Stimulated activated CD4-positive, alpha-beta T cell treated with anti-CD3 and anti-CD28 coated beads, TNF-alpha, amount 100 ng/mL, for 4 hours (primary cell): ENCODE results near the gene XYLT1.
"Not testable (repeated sequence)": the region's sequence is repeated elsewhere in the genome, so short reads cannot be mapped to it uniquely, and the experiment has no call there.

Experiments used
- DNase-seq, 3 experiments: peaks; one replicate each; pipeline ENCODE4 v3.0.0-alpha.2; 2020; ENCODE audit warnings: low read depth in 3 of 3

XYLT1 gene

DNA sequence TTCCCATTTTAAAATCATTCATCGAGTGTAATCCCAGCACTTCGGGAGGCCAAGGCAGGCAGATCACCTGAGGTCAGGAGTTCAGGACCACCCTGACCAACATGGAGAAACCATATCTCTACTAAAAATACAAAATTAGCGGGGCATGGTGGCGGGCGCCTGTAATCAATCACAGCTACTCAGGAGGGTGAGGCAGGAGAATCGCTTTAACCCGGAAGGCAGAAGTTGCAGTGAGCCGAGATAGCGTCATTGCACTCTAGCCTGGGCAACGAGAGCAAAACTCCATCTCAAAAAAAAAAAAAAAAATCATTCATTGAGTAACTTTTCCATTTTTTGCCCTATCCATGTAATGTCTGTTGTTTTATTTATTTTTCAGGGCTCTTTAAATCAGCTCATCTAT lies 135.4 kb downstream of the XYLT1 start:
- not testable (repeated sequence) for DNase-seq

DNA sequence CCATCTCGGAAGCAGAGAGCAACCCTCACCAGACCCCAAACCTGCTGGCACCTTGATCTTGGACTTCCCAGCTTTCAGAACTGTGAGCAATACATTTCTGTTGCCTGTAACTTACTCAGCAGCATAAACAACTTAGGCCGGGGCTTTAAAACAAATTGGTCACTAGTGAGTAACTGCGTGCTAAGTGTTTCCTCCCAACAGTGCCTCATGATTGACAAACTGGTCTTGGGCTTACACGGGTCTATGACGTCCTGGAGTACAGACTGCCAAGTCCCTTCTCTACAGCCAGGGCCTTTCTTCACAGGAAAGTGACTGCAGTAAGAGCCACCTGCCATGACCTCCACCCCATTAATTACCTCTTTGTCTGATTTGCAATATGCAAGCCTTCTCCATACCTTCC lies 136.7 kb downstream of the XYLT1 start:
- DNase-seq = no peak

DNA sequence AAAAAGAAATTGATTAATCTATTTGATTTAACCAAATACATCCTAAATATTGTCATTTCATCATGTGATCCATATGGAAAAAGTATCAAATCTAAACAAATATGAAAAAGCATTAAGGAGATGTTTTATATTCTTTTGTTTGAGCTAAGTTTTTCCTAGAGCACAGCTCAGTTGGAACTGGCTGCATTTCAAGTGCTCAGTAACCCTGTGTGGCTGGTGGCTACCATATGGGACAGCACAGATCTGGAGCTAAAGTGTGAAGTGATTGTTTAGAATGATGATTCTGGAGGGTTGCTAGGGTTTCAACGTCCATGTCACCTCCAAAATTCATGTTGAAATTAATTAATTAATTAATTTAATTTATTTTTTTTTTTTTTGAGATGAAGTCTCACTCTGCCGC lies 137.5 kb downstream of the XYLT1 start:
- DNase-seq = no peak

DNA sequence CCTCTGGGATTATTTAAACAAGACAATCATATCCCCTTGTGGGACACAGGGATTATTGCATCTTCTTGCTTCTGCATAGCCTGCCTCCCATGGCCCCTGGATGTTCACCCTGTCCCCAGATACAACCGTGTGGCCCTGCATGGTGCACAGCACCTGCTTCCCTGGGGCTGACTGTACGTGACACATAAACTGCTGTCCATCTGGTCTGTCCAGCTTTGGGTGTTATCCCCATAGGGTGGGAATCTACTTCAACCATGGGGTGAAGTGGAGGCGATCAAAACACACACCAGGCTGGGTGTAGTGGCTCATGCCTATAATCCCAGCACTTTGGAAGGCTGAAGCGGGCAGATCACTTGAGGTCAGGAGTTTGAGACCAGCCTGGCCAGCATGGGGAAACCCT lies 138.8 kb downstream of the XYLT1 start:
- DNase-seq = no peak

DNA sequence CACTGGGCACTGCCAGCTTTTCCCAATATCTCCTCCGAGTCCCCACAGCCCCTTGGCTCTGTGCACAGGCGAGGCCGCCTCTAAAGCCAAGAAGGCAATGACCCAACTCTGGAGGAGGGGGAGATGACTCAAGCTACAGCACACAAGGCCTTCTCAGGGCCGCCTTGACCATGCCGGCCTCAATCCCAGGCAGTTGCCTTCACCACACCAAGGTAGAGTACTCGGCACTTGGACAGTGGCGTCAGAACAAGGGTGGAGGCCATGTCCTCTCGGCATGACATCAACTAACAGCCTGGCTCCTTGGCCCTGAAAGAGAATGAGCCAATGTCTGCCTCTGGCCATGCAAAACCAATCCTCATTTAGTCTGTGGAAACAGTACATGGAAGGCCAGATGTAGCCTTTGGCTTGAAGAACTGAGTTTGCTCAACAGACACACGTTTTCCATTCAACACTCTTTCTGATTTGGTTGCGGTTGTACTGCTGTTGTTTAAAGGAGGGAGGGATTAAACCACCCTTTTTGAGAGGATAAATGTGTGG lies 139.6 kb downstream of the XYLT1 start:
- DNase-seq = no peak

DNA sequence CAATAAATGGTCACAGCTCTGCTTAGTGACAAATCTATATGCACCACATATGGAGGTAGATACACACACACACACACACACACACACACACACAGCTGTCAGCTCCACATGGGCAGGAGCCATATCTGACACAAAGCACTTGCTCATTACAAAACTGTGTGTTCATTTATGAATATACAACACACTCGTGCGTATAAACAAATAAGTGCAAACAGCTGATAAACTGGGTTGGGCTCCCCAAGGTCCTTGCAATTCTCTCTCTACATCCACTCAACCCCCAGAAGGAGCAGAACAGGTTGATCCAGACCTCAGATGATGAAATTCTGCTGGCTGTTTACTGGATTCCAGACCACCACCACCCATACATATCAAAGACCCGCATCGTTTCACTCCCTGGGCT lies 140.7 kb downstream of the XYLT1 start:
- no peak for DNase-seq

DNA sequence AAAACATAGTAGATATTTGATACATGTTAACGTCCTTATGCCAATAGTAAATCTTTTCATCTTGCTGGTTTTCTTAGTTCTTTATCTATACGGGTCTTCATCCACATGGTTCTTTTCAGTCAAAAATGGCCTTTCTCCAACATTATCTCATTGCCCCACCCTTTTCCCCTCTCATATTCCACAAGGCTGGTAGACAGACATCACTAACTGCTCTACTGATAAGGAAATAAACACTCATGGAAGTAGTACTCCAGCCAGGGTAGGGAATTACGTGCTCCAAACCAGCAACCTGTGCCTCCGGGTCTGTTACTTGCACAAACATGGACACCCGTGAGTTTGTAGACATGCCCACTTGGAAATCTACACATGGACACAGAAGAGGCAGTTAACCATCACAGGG lies 141.4 kb downstream of the XYLT1 start:
- no peak for DNase-seq

DNA sequence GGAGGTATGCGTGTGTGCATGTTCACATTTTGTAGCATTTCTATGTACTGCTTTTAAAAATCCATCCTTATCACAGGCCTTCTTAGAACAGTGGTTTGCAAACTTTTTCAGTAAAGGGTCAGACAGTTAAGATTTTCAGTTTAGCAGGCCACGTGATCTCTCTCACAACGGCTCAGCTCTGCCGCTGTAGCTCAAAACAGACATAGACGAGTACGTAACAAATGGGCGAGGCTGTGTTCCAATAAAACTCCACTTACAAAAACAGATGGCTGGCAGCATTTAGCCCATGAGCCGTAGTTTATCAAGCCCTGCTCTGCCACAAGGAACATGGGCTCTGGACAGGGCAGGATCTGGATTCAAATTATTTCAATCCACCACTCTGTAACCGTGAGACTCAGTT lies 141.8 kb downstream of the XYLT1 start:
- no peak for DNase-seq

DNA sequence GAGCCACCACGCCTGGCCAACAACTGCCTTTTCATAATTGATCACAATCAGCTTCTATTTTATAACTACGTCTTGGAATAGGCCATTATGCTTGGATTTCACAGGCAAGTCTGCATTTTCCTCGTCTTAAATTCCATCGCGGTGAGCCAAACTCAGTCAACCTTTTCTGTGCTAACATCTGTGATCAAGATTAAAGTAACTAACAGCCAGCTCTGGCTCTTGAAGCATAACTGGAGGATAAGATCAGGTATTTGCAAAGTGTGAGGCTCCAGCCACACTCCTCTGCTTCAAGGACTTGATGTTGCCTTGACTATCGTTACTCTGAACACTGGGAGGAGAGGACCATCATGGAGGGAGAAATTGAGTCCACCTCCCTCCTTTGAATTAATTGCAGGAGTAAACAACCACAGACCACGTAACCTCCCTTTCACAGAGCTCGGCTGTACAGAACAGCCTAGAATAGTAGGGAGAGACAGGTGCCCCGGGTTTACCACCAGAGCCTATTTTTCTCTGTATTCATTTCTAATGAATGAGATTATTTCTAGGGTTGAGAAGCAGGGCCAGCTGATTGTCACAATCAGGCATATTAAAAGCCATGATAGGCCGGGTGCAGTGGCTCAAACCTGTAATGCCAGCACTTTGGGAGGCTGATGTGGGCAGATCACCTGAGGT lies 143.0 kb downstream of the XYLT1 start:
- no peak for DNase-seq

DNA sequence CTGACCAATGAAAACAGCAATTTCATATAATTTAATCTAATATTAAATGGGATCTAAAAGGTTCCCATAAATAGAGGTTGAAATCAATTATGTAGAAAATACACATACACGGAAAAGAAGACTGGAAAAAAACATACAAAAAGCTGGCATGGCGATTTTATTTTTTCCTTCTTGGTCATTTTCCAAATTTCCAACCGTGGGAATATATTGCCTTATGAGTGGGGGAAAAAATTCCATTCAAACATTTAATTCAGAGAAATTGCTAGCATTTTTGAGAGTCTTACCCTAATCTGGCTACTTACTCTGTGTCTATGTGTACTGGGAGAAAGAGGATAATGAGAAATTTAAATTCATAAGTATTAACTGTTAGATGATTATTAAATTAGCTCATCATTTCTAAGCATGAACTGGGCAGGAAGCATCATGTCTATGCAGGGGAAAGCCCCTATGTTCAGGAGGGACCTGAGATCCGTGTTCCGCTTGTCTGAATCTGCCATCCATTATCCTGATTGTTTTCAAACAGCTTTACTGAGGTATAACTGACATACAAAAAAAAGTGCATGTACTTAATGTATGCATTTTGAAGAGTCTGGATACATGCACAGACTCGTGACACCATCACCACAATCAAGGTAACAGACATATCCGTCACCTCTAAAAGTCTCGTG lies 145.2 kb downstream of the XYLT1 start:
- DNase-seq = no peak

DNA sequence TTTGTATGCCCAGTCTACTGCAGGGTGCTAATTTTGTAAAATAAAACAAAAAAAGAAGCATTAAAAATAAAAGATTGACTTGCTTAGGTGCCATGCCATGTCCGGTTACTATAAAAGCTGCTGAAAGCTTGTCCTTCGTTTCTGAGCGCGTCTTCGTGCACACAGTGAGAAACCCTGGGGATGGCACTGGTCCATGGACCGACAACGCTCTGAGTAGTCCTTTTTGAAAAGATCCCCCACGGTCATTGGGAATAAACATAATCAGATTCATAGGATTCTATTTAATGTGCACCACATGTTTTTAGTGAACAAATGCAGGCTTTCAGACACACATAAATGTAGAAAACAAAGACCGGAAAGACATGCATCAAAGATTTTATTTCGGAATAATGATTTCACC lies 146.3 kb downstream of the XYLT1 start:
- no peak for DNase-seq

DNA sequence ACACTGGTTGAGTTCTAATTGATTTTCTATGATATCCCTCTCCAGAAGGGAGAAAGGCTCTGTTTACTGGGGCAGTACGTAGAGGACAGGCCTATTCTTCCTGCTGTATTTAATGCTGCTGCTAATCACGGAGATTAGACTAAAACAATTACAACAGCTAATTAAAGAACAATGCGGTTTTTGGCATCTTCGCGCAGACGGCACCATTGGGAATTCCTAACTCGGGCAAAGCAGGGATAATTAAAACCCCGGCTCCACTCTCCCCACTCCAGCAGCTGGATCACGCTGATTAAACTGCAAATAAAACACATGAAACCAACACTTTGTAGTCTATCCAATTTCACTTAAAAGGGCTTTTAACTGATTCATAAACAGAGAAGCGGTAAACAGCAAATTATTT lies 147.6 kb downstream of the XYLT1 start:
- DNase-seq = no peak

DNA sequence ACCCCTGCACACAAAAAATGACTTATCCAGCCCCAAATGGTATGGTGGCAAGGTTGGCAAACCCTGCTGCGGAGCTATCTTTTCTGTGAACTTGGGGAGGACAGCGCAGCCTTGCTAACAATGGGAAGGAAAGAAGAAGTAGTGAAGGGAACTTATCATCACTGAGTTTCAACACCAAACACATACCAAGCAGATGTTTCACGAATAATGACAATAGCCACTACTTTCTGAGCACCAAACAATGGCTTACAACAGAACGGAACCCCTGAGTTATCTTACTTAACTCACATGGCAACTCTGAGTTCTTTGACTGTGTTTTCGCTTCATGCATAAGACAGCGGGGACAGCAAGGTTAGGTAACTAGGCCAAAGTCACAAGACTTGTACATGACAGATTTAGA lies 148.9 kb downstream of the XYLT1 start:
- DNase-seq = no peak

DNA sequence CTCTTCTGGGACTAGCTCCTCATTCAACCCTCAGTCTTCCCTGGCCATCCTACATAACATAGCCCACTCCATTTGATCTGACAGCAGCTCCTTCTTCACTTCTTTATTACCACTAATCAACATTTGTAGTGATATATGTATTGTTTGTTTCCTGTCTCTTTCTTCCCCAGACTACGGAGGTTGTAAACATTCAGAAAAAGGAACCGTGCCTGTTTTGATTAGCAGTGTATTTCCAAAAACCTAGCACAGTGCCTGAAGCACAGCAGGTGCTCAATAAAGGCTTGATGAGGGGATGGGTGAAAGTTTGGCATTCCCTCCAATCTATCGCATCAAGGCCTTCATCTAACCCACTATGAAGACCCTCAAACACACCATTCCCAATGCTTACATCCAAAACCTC lies 150.8 kb downstream of the XYLT1 start:
- DNase-seq = no peak

DNA sequence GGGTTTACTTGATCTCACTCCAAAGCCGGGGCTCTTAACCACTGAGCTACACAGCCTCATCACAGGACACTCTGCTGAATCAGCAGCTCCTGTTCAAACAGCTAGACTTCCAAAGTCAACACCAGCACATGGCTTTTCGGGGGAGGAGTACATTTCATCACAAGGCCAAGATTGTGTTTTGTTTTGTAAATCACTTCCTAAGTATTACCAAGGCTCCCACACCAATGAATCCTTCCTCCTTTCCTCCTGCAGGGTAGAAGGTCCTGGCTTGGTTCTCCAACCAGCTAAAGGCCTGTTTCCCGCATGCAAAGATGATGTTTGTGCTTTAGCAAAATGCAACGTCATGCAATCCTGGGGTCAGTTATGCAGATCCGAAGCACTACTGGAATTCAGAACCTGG lies 152.5 kb downstream of the XYLT1 start:
- no peak for DNase-seq

DNA sequence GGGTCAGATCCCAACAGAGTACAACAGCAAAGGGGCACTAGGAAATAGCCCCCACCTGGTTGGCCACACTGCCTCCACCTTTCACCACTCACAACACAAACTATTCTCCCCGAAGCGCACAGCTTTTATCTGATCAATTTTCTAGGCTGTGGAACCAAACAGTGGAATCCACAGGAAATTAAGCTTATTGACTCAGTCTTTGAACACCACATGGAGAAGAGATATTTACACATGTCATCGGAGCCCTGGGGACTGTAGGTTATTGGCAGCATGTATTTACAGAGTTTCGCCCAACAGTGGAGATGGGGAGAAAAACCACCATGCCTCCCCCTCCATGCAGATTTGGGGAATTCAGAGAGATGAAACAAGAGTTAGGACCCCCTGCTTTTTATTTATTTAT lies 154.8 kb downstream of the XYLT1 start:
- no peak for DNase-seq

DNA sequence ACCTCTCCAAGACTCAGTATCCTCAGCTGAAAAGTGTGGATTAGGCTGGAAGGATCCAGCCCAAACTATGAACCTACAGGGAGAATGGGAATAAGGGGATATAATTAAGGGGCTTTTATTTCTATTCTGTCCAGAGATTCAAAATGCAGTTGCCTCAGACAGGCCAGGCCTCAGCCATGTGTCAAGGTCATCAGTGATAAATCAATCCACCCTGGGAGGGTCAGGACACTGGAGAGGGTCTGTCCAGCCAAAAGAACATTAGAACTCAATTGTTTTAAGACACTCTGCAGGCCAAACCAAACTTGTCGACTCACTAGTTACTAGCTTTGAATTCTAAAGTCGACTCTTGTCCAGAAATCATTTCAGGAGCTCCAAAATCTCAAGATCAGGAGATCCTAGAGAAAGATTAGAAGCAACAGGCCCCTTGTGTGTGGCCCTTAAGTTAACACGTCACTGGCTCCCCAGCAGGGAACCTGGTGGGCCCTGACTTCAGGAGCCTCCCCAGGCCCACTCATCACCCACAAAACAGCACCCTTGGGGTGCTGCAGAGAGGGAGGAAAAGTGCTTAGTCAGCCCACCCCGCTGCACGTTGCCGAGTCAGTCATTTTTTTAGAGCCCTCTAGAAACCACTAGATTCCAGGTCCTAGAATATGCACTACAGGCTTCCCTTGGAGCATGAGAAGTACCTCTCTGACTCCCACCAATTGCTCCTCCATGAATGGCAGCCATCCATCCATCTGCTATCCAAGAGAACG lies 156.8 kb downstream of the XYLT1 start:
- DNase-seq = no peak

DNA sequence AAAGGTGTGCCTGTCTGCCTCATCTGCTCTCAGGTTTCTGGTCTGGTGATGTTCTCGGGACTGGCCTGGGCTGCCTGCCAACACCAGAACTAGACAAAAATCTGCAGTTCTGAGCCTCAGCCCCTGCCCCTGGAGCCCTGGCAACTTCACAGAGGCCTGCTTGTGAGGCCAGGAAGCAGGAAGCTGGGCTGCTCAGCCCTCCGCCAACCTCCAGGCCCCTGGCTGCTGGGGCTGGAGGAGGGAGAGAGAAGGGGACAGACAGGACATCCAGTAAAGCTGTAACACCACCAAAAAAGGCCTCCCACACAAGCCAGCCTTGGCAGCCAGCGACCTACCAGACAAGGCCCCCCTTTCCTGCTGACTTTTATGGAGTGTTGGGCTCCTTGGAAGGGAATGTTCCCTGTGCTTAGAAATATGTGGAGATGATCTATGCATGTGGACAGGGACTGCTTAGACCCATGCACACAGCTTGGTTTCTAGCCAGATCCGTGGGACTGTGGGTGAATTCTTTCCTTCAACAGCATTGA lies 157.6 kb downstream of the XYLT1 start:
- DNase-seq = no peak

DNA sequence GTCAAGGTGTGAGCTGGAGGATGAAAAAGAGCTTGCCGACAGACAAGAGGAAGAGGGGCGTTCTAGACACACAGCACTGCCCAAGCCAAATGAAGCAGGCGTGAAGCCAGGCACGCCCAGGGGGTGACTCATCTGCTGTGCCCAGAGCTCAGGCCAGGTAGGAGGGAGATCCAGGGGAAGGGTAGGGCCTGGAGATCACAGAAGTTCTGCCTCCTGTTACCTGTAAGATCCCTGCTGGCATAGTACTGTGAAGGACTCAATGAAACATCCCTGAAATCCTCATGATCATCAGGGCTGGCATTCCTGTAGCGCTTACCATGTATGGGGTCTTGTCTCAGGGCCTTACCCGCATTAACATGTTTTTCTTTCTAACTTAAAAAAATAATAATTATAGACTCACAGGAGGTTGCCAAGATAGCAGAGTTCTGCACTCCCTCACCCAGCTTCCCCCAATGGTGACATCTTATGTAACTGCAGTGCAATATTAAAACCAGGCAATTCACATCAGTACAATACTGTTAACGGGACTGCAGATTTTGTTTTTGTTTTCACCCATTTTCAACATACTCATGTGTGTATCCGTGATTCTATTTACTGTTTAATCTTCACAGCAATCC lies 158.6 kb downstream of the XYLT1 start:
- no peak for DNase-seq

DNA sequence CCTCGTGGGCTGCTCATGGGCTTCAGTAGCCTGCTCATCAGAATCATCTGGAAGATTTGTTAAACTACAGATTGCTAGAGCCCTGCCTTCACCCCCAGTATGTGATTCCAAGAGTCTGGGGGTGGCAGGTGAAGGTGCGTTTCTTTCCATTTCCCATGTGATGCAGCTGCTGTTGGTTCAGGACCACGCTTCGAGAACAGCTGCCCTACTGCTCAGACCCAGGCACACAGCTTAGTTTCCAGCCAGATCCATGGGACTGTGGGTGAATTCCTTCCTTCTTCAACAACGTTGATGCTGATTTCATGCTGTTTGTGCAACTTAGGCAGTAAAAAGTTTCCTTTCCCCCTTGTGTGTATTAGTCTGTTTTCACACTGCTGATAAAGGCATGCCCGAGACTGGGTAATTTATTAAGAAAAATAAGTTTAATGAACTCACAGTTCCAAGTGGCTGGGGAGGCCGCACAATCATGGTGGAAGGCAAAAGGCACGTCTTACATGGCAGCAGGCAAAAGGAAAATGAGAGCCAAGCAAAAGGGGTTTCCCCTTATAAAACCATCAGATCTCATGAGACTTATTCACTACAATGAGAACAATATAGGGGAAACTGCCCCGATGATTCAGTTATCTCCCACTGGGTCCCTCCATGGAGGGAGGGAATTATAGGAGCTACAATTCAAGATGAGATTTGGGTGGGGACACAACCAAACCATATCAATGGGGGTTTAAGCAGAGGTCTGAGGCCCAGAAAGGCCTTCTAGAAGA lies 159.2 kb downstream of the XYLT1 start:
- DNase-seq = no peak

DNA sequence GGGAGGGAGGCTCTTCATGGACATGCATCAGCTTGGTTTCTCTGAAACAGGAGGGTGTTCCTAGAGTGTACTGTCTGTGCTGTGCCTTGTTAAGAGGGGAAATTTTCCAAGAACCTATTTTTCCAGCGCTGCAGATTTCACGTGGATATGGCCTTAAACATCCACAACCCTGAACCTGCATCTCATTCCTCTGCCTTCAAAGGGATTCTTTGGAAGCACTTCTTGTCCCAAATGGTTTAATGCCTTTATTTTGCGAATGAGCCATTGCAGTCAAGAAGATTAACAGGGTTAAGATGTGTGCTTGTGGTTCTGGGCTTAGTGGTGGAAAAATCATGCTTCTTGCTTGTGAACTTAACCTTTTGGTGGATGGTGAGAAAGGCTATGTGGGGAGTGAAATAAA lies 161.2 kb downstream of the XYLT1 start:
- DNase-seq = no peak
